Uterus (tissue), 2 donors: ENCODE data around the gene CEBPA.

Experiments used
- POLR2A ChIP-seq, 2 donors: fragments of 450-650 bp; IDR thresholded peaks; one replicate each; pipeline ENCODE4 v1.6.1; 2016; ENCODE audit warnings: antibody characterized with exemption in 2 of 2, mild to moderate bottlenecking in 1 of 2, moderate library complexity in 1 of 2
- TF ChIP-seq, protein P1 (sequence below), 4 experiments: fragments of 200-600 bp in 2 of 4; fragments of 450-650 bp in 2 of 4; sonication (generic) in 2 of 4; IDR thresholded peaks; one replicate each; pipeline ENCODE4 v1.5.1; 2016 to 2019; ENCODE audit warnings: antibody characterized with exemption in 4 of 4, mild to moderate bottlenecking in 2 of 4, moderate library complexity in 1 of 4

DNA sequence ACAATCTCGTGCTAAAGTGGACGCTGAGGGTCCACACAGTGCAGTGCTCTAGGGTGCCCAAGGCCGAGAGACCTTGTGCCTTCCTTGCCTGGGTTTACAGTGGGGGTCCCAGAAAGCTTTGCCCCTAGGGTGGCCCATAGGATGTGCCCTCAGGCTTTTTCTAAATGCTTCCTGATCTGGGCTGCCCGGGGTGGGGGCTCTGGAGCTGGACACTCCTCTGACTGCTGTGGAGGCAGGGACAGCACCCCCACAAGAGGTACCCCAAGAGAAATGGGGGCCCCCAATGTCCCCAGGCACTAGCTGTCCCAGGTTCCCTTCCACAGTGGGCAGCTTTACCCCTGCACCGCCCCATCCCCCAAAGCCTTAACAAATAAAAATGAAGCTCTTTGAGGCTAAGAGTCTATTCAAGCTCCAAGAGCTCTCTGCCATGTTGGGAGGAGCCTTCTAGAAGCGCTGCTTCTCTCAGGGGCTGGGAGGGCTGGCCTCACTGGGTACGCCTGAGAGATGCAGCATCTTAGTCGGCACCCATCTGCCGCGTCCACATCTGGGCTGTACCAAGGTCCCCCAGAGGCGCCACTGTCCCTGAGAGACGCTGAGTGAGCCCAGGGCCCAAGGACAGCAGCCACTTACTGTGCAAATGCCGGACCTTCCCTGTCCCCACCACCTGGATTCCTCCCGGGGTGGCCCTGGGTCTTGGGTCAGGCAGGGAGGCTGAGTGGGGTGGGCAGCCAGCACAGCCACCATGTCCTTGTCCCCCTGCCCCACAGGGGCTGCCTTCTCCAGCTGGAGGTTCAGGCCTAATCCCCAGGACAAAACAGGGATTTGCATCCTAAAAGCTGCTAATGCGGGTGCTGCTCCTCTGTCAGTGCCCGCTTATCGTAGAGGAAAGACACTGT, 27.4 kb downstream of the CEBPA start:
- no peak for TF ChIP-seq POLR2A (IDR thresholded peaks at IDR 0.05)
- TF ChIP-seq, protein P1, sequence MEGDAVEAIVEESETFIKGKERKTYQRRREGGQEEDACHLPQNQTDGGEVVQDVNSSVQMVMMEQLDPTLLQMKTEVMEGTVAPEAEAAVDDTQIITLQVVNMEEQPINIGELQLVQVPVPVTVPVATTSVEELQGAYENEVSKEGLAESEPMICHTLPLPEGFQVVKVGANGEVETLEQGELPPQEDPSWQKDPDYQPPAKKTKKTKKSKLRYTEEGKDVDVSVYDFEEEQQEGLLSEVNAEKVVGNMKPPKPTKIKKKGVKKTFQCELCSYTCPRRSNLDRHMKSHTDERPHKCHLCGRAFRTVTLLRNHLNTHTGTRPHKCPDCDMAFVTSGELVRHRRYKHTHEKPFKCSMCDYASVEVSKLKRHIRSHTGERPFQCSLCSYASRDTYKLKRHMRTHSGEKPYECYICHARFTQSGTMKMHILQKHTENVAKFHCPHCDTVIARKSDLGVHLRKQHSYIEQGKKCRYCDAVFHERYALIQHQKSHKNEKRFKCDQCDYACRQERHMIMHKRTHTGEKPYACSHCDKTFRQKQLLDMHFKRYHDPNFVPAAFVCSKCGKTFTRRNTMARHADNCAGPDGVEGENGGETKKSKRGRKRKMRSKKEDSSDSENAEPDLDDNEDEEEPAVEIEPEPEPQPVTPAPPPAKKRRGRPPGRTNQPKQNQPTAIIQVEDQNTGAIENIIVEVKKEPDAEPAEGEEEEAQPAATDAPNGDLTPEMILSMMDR (IDR thresholded peaks at IDR 0.05): no peak
